Rectal smooth muscle tissue (tissue), 1 donor: ENCODE data around the gene MAML2.

Source experiments
- H3K27ac ChIP-seq: one replicate; pipeline ENCODE4 v1.7.0; 2013; ENCODE audit warnings: low read depth, low read length, inconsistent platforms
- H3K27me3 ChIP-seq: one replicate; pipeline ENCODE4 v1.7.0; 2013; ENCODE audit warnings: low read length; ENCODE audit not compliant: control insufficient read depth, insufficient read depth
- H3K36me3 ChIP-seq: one replicate; pipeline ENCODE4 v1.7.0; 2013; ENCODE audit warnings: low read length; ENCODE audit not compliant: control insufficient read depth, insufficient read depth
- H3K4me1 ChIP-seq: one replicate; pipeline ENCODE4 v1.7.0; 2013; ENCODE audit warnings: low read length; ENCODE audit not compliant: control insufficient read depth, insufficient read depth
- H3K4me3 ChIP-seq: one replicate; pipeline ENCODE4 v1.7.0; 2013; ENCODE audit warnings: low read length
- H3K9ac ChIP-seq: one replicate; pipeline ENCODE4 v1.7.0; 2013; ENCODE audit warnings: low read length

Gene MAML2

GRCh38 chr11:96267001-96267495 is 75.9 kb downstream of the MAML2 start:
- Histone ChIP-seq H3K27ac (no peak overlapping the region), H3K9ac (no peak overlapping the region), H3K4me3 (no peak overlapping the region), H3K36me3 (peaks cover 3% of the 10 kb centered on the region), H3K4me1 (no peaks in the 10 kb centered on the region), H3K27me3 (no peaks in the 10 kb centered on the region)

GRCh38 chr11:96265972-96266371 is 77.0 kb downstream of the MAML2 start:
- Histone ChIP-seq H3K4me1 (no peaks in the 10 kb centered on the region), H3K27me3 (no peaks in the 10 kb centered on the region), H3K4me3 (no peak overlapping the region), H3K36me3 (peaks cover 3% of the 10 kb centered on the region), H3K9ac (no peak overlapping the region), H3K27ac (no peak overlapping the region)

- Histone ChIP-seq H3K9ac (no peak overlapping the region), H3K4me1 (no peaks in the 10 kb centered on the region), H3K27ac (no peak overlapping the region), H3K36me3 (peaks cover 3% of the 10 kb centered on the region), H3K4me3 (no peak overlapping the region), H3K27me3 (no peaks in the 10 kb centered on the region)
Observed at GRCh38 chr11:96265220-96265737, 77.7 kb downstream of the MAML2 start.

- peaks cover under 1% of the 10 kb centered on the region for H3K4me1 ChIP-seq
Observed at GRCh38 chr11:96264364-96264763, 78.6 kb downstream of the MAML2 start.

DNA sequence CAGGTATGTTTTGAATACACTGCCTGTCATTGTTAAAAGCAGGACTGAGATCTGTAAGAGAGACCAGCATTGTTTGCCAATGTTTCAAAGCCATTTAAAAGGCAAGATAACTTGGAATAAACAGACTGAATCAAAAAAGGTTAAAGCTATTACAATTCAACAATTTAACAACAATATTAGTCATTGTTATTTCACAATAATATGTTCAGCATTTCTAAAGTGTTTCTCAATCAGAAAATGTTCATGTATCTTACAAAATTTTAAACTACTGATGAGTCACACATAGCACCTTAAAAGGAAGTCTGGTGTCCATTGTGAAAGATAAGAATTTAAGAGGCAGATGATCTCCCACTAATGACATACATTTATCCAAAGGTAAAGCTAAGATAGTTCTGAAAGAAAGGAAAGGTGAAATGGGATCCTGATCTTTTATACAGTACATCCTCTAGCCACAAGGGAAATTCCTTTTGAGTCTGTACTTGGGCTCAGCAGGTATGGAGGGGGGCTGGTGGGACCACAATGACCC is 79.7 kb downstream of the MAML2 start:
- H3K27me3 ChIP-seq: no peaks in the 10 kb centered on the region
- no peak overlapping the region for H3K27ac ChIP-seq
- H3K36me3 ChIP-seq: peaks cover 3% of the 10 kb centered on the region
- no peak overlapping the region for H3K4me3 ChIP-seq
- peaks cover 5% of the 10 kb centered on the region for H3K4me1 ChIP-seq
- no peak overlapping the region for H3K9ac ChIP-seq

More at GRCh38 chr11:96264364-96264763, 78.6 kb downstream of the MAML2 start:
- H3K9ac ChIP-seq: no peak overlapping the region
- no peaks in the 10 kb centered on the region for H3K27me3 ChIP-seq
- peaks cover 3% of the 10 kb centered on the region for H3K36me3 ChIP-seq
- no peak overlapping the region for H3K4me3 ChIP-seq
- H3K27ac ChIP-seq: no peak overlapping the region

GRCh38 chr11:96260532-96260931 is 82.5 kb downstream of the MAML2 start:
- Histone ChIP-seq H3K36me3 (peaks cover 3% of the 10 kb centered on the region), H3K4me3 (no peak overlapping the region), H3K27me3 (no peaks in the 10 kb centered on the region), H3K9ac (no peak overlapping the region), H3K27ac (no peak overlapping the region), H3K4me1 (peaks cover 5% of the 10 kb centered on the region)

GRCh38 chr11:96260067-96260511 is 82.9 kb downstream of the MAML2 start:
- no peaks in the 10 kb centered on the region for H3K27me3 ChIP-seq

GRCh38 chr11:96259134-96259830 is 83.7 kb downstream of the MAML2 start:
- Histone ChIP-seq H3K4me3 (no peak overlapping the region), H3K27ac (no peak overlapping the region)

More at GRCh38 chr11:96260067-96260511, 82.9 kb downstream of the MAML2 start:
- H3K4me1 ChIP-seq: peaks cover 7% of the 10 kb centered on the region
- H3K4me3 ChIP-seq: no peak overlapping the region
- H3K27ac ChIP-seq: no peak overlapping the region
- no peaks in the 10 kb centered on the region for H3K36me3 ChIP-seq
- no peak overlapping the region for H3K9ac ChIP-seq

GRCh38 chr11:96257972-96258934 is 84.7 kb downstream of the MAML2 start:
- Histone ChIP-seq H3K9ac (no peak overlapping the region), H3K27ac (peak overlapping the region; percentile 52), H3K4me3 (no peak overlapping the region), H3K36me3 (no peaks in the 10 kb centered on the region), H3K27me3 (no peaks in the 10 kb centered on the region), H3K4me1 (peaks cover 7% of the 10 kb centered on the region)

More at GRCh38 chr11:96259134-96259830, 83.7 kb downstream of the MAML2 start:
- peaks cover 7% of the 10 kb centered on the region for H3K4me1 ChIP-seq
- H3K27me3 ChIP-seq: no peaks in the 10 kb centered on the region
- no peaks in the 10 kb centered on the region for H3K36me3 ChIP-seq
- H3K9ac ChIP-seq: no peak overlapping the region

DNA sequence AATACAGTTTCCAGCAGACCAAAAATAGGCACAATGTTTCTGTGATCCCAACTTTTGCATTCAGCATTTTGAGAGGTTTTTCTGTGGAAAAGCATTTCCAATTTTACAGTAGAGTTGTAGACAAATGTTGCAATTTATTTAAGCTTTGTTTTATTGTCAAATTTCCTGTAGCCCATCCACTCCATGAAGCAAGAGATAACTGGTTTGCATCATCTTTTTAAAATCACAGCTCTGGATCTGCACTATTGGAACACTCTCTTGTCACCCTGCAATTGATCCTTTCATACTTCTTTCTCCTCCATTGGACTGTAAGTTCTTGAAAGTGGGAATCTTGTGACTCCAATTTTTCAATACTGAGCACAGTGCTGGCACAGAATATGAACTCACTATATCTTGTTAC is 86.0 kb downstream of the MAML2 start:
- Histone ChIP-seq H3K27ac (no peak overlapping the region), H3K4me3 (no peak overlapping the region), H3K4me1 (peaks cover 7% of the 10 kb centered on the region)

GRCh38 chr11:96256215-96257011 is 86.6 kb downstream of the MAML2 start:
- no peak overlapping the region for H3K27ac ChIP-seq
- no peak overlapping the region for H3K9ac ChIP-seq
- H3K4me3 ChIP-seq: no peak overlapping the region
- no peaks in the 10 kb centered on the region for H3K36me3 ChIP-seq
- peaks cover 7% of the 10 kb centered on the region for H3K4me1 ChIP-seq
- no peaks in the 10 kb centered on the region for H3K27me3 ChIP-seq

More for the DNA sequence above, 86.0 kb downstream of the MAML2 start:
- Histone ChIP-seq H3K9ac (no peak overlapping the region), H3K27me3 (no peaks in the 10 kb centered on the region), H3K36me3 (no peaks in the 10 kb centered on the region)
